IMR-90 (cell line): ENCODE measurements around the gene ATP5PD. TPM values are rescaled to one million over a fixed set of nuclear protein-coding genes. Genes with fewer than 3 reads are reported as not detected.

Experiments
- ATAC-seq: fragments of 200-7000 bp; cut with Tn5 transposase; 2 replicates; pipeline ENCODE4 v1.9.1; 2020; ENCODE audit warnings: low read depth, mild to moderate bottlenecking, moderate library complexity
- BruUV-seq: library from RNA; stranded (reverse); fragments of 400-500 nt; replicated peaks from 2 replicates; lab custom pipeline; 2021; lab: Mats Ljungman, UMichigan
- CTCF ChIA-PET: fragments of 300-600 bp; formaldehyde crosslinking; extraction: SDS; loops from one replicate; lab custom pipeline; 2021; ENCODE audit warnings: antibody characterized with exemption; lab: Yijun Ruan, JAX
- POLR2A ChIA-PET: fragments of 300-600 bp; sonication (Branson Sonifier 250); formaldehyde crosslinking; loops from one replicate; lab custom pipeline; 2022; ENCODE audit warnings: antibody characterized with exemption; ENCODE audit not compliant: unreplicated experiment; lab: Charles Lee
- DNase-seq: peaks from one replicate; pipeline ENCODE4 v3.0.0; 2013
- H2AFZ ChIP-seq: replicated peaks from 2 replicates; pipeline ENCODE3; 2013; ENCODE audit warnings: low read length, mild to moderate bottlenecking; ENCODE audit not compliant: poor library complexity
- H2AK5ac ChIP-seq: 2 replicates; pipeline ENCODE4 v1.6.1; 2013; ENCODE audit warnings: low read depth, low read length, inconsistent platforms
- H2AK9ac ChIP-seq: replicated peaks from 2 replicates; pipeline ENCODE3; 2013; ENCODE audit warnings: mild to moderate bottlenecking, low read depth, low read length, moderate library complexity; ENCODE audit not compliant: poor library complexity
- H2BK120ac ChIP-seq: 2 replicates; pipeline ENCODE4 v1.6.1; 2013; ENCODE audit warnings: low read depth, low read length, inconsistent platforms
- H2BK15ac ChIP-seq: 3 replicates; pipeline ENCODE4 v1.6.1; 2013; ENCODE audit warnings: low read depth, low read length, inconsistent platforms
- H2BK20ac ChIP-seq: 2 replicates; pipeline ENCODE4 v1.6.1; 2013; ENCODE audit warnings: low read depth, mild to moderate bottlenecking, inconsistent platforms, low read length, moderate library complexity
- H2BK5ac ChIP-seq: 2 replicates; pipeline ENCODE4 v1.6.1; 2013; ENCODE audit warnings: mild to moderate bottlenecking, low read depth, low read length, inconsistent platforms; ENCODE audit not compliant: poor library complexity, severe bottlenecking
- H3K14ac ChIP-seq: replicated peaks from 2 replicates; pipeline ENCODE4 v1.6.1; 2013; ENCODE audit warnings: low read depth, low read length, inconsistent platforms
- H3K18ac ChIP-seq: 2 replicates; pipeline ENCODE4 v1.6.1; 2013; ENCODE audit warnings: low read depth, low read length, control low read depth
- H3K23ac ChIP-seq: 2 replicates; pipeline ENCODE4 v1.6.1; 2013; ENCODE audit warnings: low read depth, low read length, inconsistent platforms
- H3K27ac ChIP-seq: 2 replicates; pipeline ENCODE4 v1.5.1; 2013; ENCODE audit warnings: mild to moderate bottlenecking, control low read depth, low read length; ENCODE audit not compliant: insufficient read depth
- H3K27me3 ChIP-seq: 2 replicates; pipeline ENCODE4 v1.6.1; 2013; ENCODE audit warnings: low read length; ENCODE audit not compliant: control insufficient read depth, insufficient read depth
- H3K36me3 ChIP-seq: 2 replicates; pipeline ENCODE4 v1.6.1; 2013; ENCODE audit warnings: low read length, mixed read lengths; ENCODE audit not compliant: control insufficient read depth, insufficient read depth
- H3K4ac ChIP-seq: 2 replicates; pipeline ENCODE4 v1.6.1; 2013; ENCODE audit warnings: low read depth, low read length, inconsistent platforms
- H3K4me1 ChIP-seq: 2 replicates; pipeline ENCODE4 v1.6.1; 2013; ENCODE audit warnings: low read length, mixed read lengths; ENCODE audit not compliant: control insufficient read depth, insufficient read depth
- H3K4me2 ChIP-seq: 2 replicates; pipeline ENCODE4 v1.6.1; 2013; ENCODE audit warnings: low read depth, mild to moderate bottlenecking, control low read depth, low read length, moderate library complexity
- H3K4me3 ChIP-seq: 2 replicates; pipeline ENCODE4 v1.5.1; 2013; ENCODE audit warnings: low read depth, mild to moderate bottlenecking, control low read depth, low read length, moderate library complexity; ENCODE audit not compliant: insufficient read depth
- H3K56ac ChIP-seq: 2 replicates; pipeline ENCODE4 v1.6.1; 2013; ENCODE audit warnings: low read length, inconsistent platforms; ENCODE audit not compliant: insufficient read depth; ENCODE audit errors: extremely low read depth
- H3K79me1 ChIP-seq, 2 experiments: 2 replicates each; pipeline ENCODE4 v1.6.1; 2013; ENCODE audit warnings: low read length in 2 of 2, inconsistent platforms in 1 of 2, low read depth in 1 of 2
- H3K9ac ChIP-seq: 2 replicates; pipeline ENCODE4 v1.6.1; 2013; ENCODE audit warnings: low read depth, low read length, control low read depth
- H3K9me1 ChIP-seq: 2 replicates; pipeline ENCODE4 v1.6.1; 2013; ENCODE audit warnings: low read length, inconsistent platforms; ENCODE audit not compliant: insufficient read depth
- H3K9me3 ChIP-seq: 2 replicates; pipeline ENCODE4 v1.6.1; 2013; ENCODE audit warnings: low read length; ENCODE audit not compliant: control insufficient read depth, insufficient read depth
- H4K20me1 ChIP-seq: 2 replicates; pipeline ENCODE4 v1.6.1; 2013; ENCODE audit warnings: low read length, inconsistent platforms; ENCODE audit not compliant: insufficient read depth
- H4K5ac ChIP-seq: 2 replicates; pipeline ENCODE4 v1.6.1; 2013; ENCODE audit warnings: mild to moderate bottlenecking, low read depth, low read length, control low read depth
- H4K8ac ChIP-seq, 2 experiments: 2 replicates each; pipeline ENCODE4 v1.6.1; 2013; ENCODE audit warnings: low read depth in 2 of 2, low read length in 2 of 2, control low read depth in 1 of 2, inconsistent platforms in 1 of 2
- H4K91ac ChIP-seq: 2 replicates; pipeline ENCODE4 v1.6.1; 2013; ENCODE audit warnings: low read depth, low read length, inconsistent platforms; ENCODE audit not compliant: insufficient read depth
- FOS ChIP-seq: fragments of 150-350 bp; IDR thresholded peaks from 2 replicates; pipeline ENCODE4 v1.6.1; 2016; ENCODE audit warnings: low read depth, low read length
- USF2 ChIP-seq: fragments of 150-350 bp; IDR thresholded peaks from 2 replicates; pipeline ENCODE4 v1.6.1; 2017; ENCODE audit warnings: mild to moderate bottlenecking, antibody characterized with exemption, low read length, low read depth
- WGBS, 2 experiments: methylation state at CpG; one replicate each; pipeline versions ENCODE4 v1.1.5 to v1.1.7; 2013; ENCODE audit warnings: missing lambda C conversion rate in 2 of 2; ENCODE audit not compliant: insufficient read length in 1 of 2; ENCODE audit errors: extremely low coverage in 2 of 2; 5-methylcytosine and 5-hydroxymethylcytosine counted together
- dilution Hi-C: fragments of 300-500 bp; cut with HindIII; formaldehyde crosslinking; loops from one replicate; pipeline ENCODE4 v1.14.3; 2018; ENCODE audit warnings: low sequenced_read_pairs; ENCODE audit not compliant: unreplicated experiment
- in situ Hi-C: fragments of 300-500 bp; cut with MboI; formaldehyde crosslinking; loops from 3 replicates; pipeline ENCODE4 v1.14.3; 2019; ENCODE audit warnings: low sequenced_read_pairs, inconsistent platforms, mixed read lengths
- intact Hi-C: fragments of 100-400 bp; cut with micrococcal nuclease; formaldehyde crosslinking; loops from 2 replicates; pipeline ENCODE4 v1.10.0; 2022
- polyA plus RNA-seq, 3 experiments: library from polyadenylated mRNA; depleted of rRNA; stranded (reverse); fragments of >200 nt; gene quantifications; 2 replicates each; pipeline ENCODE4 v1.2.3, GENCODE V29; 2012; ENCODE audit warnings: low replicate concordance in 1 of 3
- total RNA-seq: library from RNA; depleted of rRNA; stranded (reverse); fragments of >200 nt; gene quantifications from 2 replicates; pipeline ENCODE4 v1.2.3, GENCODE V29; 2012

Gene ATP5PD
- total and polyA plus RNA-seq, 2 of the 4 experiments (the other 2 are of a cell fraction) = 373 to 425 TPM

- no peak overlapping the region for H3K56ac ChIP-seq
- no peak overlapping the region; the same call in 1 of the 2 replicates for H3K14ac ChIP-seq
- 0 out of 4 replicates have a peak, but pooled peaks cover 0 to 4% of the 10 kb centered on the region in 2 experiments for H3K79me1 ChIP-seq
- peak overlapping the region; percentile 3; the same call in 1 of the 2 replicates for H2AK5ac ChIP-seq
- H4K20me1 ChIP-seq = peaks cover 10% of the 10 kb centered on the region
- peak overlapping the region; percentile 84 for H2AFZ ChIP-seq
- H3K9me3 ChIP-seq = peaks cover 4% of the 10 kb centered on the region; the same call in 1 of the 2 replicates
- 0 out of 2 replicates have a peak overlapping the region, but pooled peaks have one; percentile 7 for H3K18ac ChIP-seq
- TF ChIP-seq FOS = no peak
- TF ChIP-seq USF2 = peak; percentile 64
- in situ Hi-C loops (no loop called here), dilution Hi-C loops (no loop called here), intact Hi-C loops (no loop called here)
- ChIA-PET POLR2A (no interaction called here), CTCF (interaction anchor here (1.6 to 2.0 kb wide), 2 partner anchors 44 to 71 kb away, joined by 5 to 9 read pairs; no protein-coding TSS in a partner anchor)
- H4K8ac ChIP-seq = peak overlapping the region in 1 of 2 experiments; percentile 37; a peak in 1 of 4 replicates
- H2BK20ac ChIP-seq = no peak overlapping the region
- H3K4me3 ChIP-seq = peak overlapping the region; percentile 38
- 0 out of 2 replicates have a peak overlapping the region, but pooled peaks have one; percentile 0 for H3K9ac ChIP-seq
- peak overlapping the region; percentile 14; the same call in 1 of the 2 replicates for H3K4ac ChIP-seq
- no TSS peak for BruUV-seq
- no peak overlapping the region for H3K27ac ChIP-seq
- no peak overlapping the region for H2BK15ac ChIP-seq
- peaks cover 2% of the 10 kb centered on the region for H3K4me1 ChIP-seq
- H3K4me2 ChIP-seq = peak overlapping the region; percentile 79
- DNase-seq (peak; percentile 84), ATAC-seq (peak; percentile 21)
- no peak overlapping the region for H2BK120ac ChIP-seq
- H3K23ac ChIP-seq = 0 out of 2 replicates have a peak overlapping the region, but pooled peaks have one; percentile 0
- H2AK9ac ChIP-seq = peak overlapping the region; percentile 44
- H3K36me3 ChIP-seq = no peaks in the 10 kb centered on the region
- 7% methylated on average over 3 of the region's 10 CpGs; no CpG with 5 or more reads in 1 of the 2 experiments for WGBS, 2 experiments
- no peaks in the 10 kb centered on the region for H3K27me3 ChIP-seq
- H2BK5ac ChIP-seq = peak overlapping the region; percentile 3
- peak overlapping the region; percentile 28; the same call in 1 of the 2 replicates for H4K5ac ChIP-seq
- H3K9me1 ChIP-seq = peaks cover 13% of the 10 kb centered on the region; the same call in 1 of the 2 replicates
- H4K91ac ChIP-seq = no peak overlapping the region
These were observed 14.6 kb downstream of the ATP5PD start for GRCh38 chr17:75031972-75032719.
